HG03175 (cell line): ENCODE data around the gene CA7.
"Not testable (repeated sequence)": the region's sequence is repeated elsewhere in the genome, so short reads cannot be mapped to it uniquely, and the experiment has no call there.

Experiments used
- ATAC-seq: cut with Tn5 transposase; IDR thresholded peaks from one replicate; pipeline ENCODE4 v1.9.1; 2021; ENCODE audit warnings: mild to moderate bottlenecking, moderate library complexity; ENCODE audit not compliant: unreplicated experiment

Gene CA7

DNA sequence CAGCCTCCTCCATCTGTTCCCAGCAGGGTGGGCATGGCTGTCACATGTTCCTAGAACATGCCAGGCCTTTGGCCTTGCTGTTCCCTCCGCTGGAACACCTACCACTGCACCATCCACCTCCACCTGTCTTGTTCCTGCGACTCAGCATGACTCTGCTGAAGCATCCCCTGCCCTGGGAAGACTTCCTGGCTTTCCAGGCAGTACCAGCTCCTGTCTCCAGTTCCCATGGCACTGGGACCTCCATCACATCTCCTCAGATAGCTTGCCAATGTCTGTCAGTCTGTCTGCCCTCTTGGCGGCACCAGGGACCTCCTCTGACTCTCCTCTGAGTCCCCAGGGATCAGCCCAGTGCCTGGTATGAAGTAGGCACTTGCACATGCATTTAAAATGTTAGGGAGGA is 51.8 kb downstream of the CA7 start:
- no peak for ATAC-seq

DNA sequence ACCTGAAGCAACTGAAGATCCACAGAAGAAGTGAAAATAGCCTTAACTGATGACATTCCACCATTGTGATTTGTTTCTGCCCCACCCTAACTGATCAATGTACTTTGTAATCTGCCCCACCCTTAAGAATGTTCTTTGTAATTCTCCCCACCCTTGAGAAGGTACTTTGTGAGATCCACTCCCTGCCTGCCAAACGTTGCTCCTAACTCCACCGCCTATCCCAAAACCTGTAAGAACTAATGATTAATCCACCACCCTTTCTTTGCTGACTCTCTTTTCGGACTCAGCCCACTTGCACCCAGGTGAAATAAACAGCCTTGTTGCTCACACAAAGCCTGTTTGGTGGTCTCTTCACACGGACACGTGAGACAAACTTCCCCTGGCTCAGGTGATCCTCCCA is 52.5 kb downstream of the CA7 start:
- not testable (repeated sequence) for ATAC-seq

DNA sequence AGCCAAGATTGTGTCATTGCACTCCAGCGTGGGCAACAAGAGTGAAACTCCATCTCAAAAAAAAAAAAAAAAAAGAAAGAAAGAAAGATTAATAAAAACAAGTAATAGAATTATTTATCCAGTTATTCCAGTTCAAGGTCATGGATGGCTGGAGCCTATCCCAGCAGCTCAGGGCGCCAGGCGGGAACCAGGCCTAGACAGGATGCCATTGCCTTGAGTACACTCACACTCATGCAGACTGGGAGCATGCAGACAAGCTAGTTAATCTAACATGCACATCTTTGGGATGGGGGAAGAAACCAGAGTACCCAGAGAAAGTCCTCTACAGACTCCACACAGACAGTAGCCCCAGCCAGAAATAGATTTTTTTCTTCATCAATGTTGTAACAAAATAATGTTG is 54.0 kb downstream of the CA7 start:
- no peak for ATAC-seq

- ATAC-seq = no peak
Measured at GRCh38 chr16:66898933-66899309, 54.7 kb downstream of the CA7 start.

GRCh38 chr16:66899310-66899944 is 55.2 kb downstream of the CA7 start:
- ATAC-seq = no peak

DNA sequence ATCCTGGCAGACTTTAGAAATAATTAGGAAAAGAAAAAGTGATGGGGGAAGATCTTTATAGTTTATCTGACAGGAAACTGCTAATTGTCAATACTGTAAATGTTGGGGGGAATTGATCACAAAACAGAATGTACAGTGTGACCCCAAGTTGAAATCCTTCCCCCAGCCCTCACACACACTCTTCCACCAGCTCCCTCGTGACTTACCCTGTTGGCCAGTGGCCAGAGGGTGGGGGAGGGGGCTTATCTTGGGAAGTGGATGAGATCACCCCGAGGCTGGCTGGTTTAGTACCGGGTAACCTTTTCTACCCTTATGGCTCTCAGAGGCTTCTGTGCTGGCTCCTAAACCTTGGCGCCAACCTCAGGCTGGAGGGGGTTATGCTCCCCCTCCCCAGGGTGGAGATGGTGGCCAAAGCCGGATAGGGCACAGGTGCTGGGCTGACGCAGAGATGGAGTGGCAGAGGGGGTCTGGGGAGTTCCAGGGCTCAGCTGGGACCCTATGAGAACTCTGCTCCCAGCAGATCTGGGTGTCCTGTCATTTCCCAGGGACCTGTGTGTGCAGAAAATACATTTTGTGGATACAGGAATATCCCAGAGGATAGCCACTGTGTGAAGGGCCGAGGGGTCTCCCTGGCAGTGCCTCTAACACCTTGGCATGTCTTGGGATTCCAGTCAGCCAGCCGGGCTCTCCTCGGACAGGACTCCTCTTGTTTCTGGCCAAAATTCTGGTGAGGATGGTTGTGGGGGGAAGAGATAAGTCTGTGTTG is 55.9 kb downstream of the CA7 start:
- ATAC-seq = no peak

DNA sequence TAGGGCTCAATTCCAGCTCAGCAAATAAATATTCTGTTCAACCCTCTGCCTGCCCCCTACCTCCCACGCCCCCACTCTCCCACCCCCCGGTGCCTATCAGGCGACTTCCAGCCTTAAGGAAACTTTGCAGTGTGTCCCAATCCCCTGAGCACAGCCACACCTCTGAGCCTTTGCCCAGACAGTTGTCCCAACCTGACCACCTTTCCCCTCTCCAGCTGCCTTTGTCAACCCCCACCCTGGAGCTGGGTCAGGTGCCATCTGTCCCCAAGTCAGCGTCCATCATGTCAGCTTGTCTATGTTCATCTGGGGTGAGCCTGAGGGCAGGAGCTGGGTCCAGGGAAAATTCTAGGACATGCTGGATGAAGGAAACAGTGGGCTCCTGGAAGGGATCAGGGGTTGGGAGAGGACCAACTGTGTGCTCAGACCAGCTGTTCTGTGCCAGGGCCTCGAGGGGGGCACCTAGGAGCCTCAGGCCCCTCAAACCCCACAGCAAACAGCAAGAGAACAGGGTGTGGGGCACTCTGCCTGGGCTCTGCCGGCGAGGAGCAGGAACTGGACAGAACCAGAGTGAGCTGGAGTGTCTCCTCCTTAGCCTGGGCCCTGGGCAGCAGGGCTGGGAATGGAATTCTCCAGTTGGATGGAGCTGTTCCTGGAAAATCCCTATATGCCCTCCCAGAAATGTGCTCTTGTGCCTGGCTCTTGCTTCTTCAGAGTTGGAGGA is 56.7 kb downstream of the CA7 start:
- no peak for ATAC-seq

GRCh38 chr16:66901626-66902025 is 57.4 kb downstream of the CA7 start:
- no peak for ATAC-seq

- ATAC-seq = no peak
Measured at GRCh38 chr16:66902648-66903543, 58.7 kb downstream of the CA7 start.
